Upper lobe of right lung (tissue), 1 donor: Measurements from ENCODE around the gene BMPR2. TPM values are rescaled to one million over a fixed set of nuclear protein-coding genes. Genes with fewer than 3 reads are reported as not detected.

ENCODE experiments used
- ATAC-seq: fragments of 200-7000 bp; cut with Tn5 transposase; one replicate; pipeline ENCODE4 v1.9.1; 2020; ENCODE audit warnings: mild to moderate bottlenecking, moderate library complexity
- DNase-seq: peaks from one replicate; pipeline ENCODE4 v3.0.0-alpha.2; 2020
- H3K27ac ChIP-seq: fragments of 200-600 bp; one replicate; pipeline ENCODE4 v1.8.0; 2022
- H3K27me3 ChIP-seq: fragments of 200-600 bp; one replicate; pipeline ENCODE4 v1.8.0; 2022; ENCODE audit warnings: mild to moderate bottlenecking
- H3K36me3 ChIP-seq: fragments of 200-600 bp; one replicate; pipeline ENCODE4 v1.8.0; 2022
- H3K4me1 ChIP-seq: fragments of 200-600 bp; one replicate; pipeline ENCODE4 v1.8.0; 2022
- H3K4me3 ChIP-seq: fragments of 200-600 bp; one replicate; pipeline ENCODE4 v1.8.0; 2022; ENCODE audit warnings: mild to moderate bottlenecking
- H3K9me3 ChIP-seq: fragments of 200-600 bp; one replicate; pipeline ENCODE4 v1.8.0; 2022
- CTCF ChIP-seq: fragments of 200-600 bp; IDR thresholded peaks from one replicate; pipeline ENCODE4 v1.8.0; 2022; ENCODE audit warnings: antibody characterized with exemption
- intact Hi-C: fragments of 100-400 bp; cut with DNase I; formaldehyde crosslinking; loops from one replicate; pipeline ENCODE4 v1.11.0; 2022
- total RNA-seq: library from RNA; stranded (reverse); fragmentation: NEBNext Ultra II Directional; extraction: Animal tissue kit (Norgen Biotek cat#: 25700); gene quantifications from one replicate; pipeline ENCODE4 v1.2.1, GENCODE V29; 2021
- donor health status: DM: no; HTN: yes; CAD: no; lungs with severe emphysema.

BMPR2 gene
- total RNA-seq, 1 donor from 2014 or later = 139 TPM

- Histone ChIP-seq H3K9me3 (no peaks in the 10 kb centered on the region), H3K36me3 (no peaks in the 10 kb centered on the region), H3K27me3 (no peaks in the 10 kb centered on the region), H3K4me3 (no peak overlapping the region), H3K27ac (no peak overlapping the region), H3K4me1 (no peaks in the 10 kb centered on the region)
- ATAC-seq = no peak
- intact Hi-C loops = no loop called here
- no peak for DNase-seq
- TF ChIP-seq CTCF = no peak
Measured at GRCh38 chr2:202612145-202612544, 236.0 kb downstream of the BMPR2 start.

- intact Hi-C loops = no loop called here
- no peak overlapping the region for H3K4me3 ChIP-seq
- H3K36me3 ChIP-seq = no peaks in the 10 kb centered on the region
- no peak for TF ChIP-seq CTCF
- H3K4me1 ChIP-seq = no peaks in the 10 kb centered on the region
- no peaks in the 10 kb centered on the region for H3K27me3 ChIP-seq
- H3K9me3 ChIP-seq = no peaks in the 10 kb centered on the region
- ATAC-seq (no peak), DNase-seq (no peak)
- no peak overlapping the region for H3K27ac ChIP-seq
Measured at GRCh38 chr2:202613479-202613878, 237.4 kb downstream of the BMPR2 start.

Other genes with a start within 250 kb of the BMPR2 start
- gene SUMO1, start 137.7 kb upstream of the BMPR2 start, total RNA-seq = 75.6 TPM
- gene NOP58, start 110.6 kb upstream of the BMPR2 start, total RNA-seq = 44.4 TPM